HCT116 (cell line): ENCODE measurements around the gene TMTC4.

Experiments
- CTCF ChIP-seq, 3 experiments: fragments of 200-600 bp in 1 of 3; sonication (generic) in 1 of 3; IDR thresholded peaks in 2 of 3; conservative IDR thresholded peaks in 1 of 3; 2 replicates each; pipeline ENCODE4 v1.5.1; 2012 to 2017; ENCODE audit warnings: low read depth in 2 of 3, low read length in 2 of 3, antibody characterized with exemption in 1 of 3, borderline replicate concordance in 1 of 3, control low read depth in 1 of 3, mild to moderate bottlenecking in 1 of 3, mixed read lengths in 1 of 3, mixed run types in 1 of 3, moderate library complexity in 1 of 3; ENCODE audit not compliant: insufficient read depth in 1 of 3
- EZH2 ChIP-seq: fragments of 200-600 bp; sonication (generic); IDR thresholded peaks from 2 replicates; pipeline ENCODE4 v1.6.1; 2017; ENCODE audit warnings: antibody characterized with exemption, mixed run types

- no peak for TF ChIP-seq CTCF (IDR thresholded peaks at IDR 0.05 in 2 of 3, conservative IDR thresholded peaks at IDR 0.05 in 1 of 3; ENCODE audit: borderline replicate concordance in 1 of 3, insufficient read depth in 1 of 3, low read depth in 2 of 3, low read length in 2 of 3)
- no peak for TF ChIP-seq EZH2
Observed at GRCh38 chr13:100644371-100644770, 30.2 kb downstream of the TMTC4 start.
